ENCODE results near the gene STIM1. TPM values are rescaled to one million over a fixed set of nuclear protein-coding genes. Genes with fewer than 3 reads are reported as not detected.

STIM1 gene
- total and polyA plus RNA-seq, 10 of the 15 experiments (the other 5 are each of a cell fraction or from before 2014, with no cell fraction given), result 8.6 to 57.7 (median 29.3) TPM

DNA sequence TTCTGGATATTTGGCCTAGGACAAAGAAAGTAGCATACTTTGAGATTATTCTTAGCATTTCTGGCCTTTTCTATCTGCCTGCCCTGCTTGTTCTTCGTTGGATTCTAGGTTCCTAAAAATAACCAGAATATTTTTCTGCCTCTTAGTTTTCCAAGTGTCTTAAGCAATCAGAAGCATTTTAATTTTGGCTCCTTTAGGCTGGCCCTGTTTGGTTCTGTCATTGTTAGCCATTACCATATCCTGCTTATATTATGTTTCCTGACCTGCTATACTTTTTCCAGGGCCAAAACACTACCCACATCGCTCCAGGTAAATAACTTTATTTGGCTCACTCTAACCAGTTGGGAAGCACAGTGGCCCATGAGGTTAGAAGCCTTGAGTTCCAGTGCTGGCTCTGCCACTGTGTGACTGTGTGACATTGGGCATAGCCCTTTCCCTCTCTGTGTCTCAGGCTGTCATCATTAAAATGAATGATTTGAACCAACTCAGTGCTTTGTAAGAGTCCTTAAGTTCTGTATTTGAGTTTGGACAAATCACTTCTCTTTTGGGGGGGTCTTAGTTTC lies 91.1 kb downstream of the STIM1 start:
- ChIA-PET CTCF (interaction anchor here (2.2 kb wide), 2 partner anchors 9 to 92 kb away, joined by 8 to 15 read pairs; partner anchors contain the start of gene STIM1), POLR2A (no interaction called here)
- 0 out of 2 replicates have a peak, but pooled peaks cover 2% of the 10 kb centered on the region for H4K20me1 ChIP-seq (ENCODE audit: control insufficient read depth, insufficient read depth)

More for the DNA sequence above, 91.1 kb downstream of the STIM1 start:
- Histone ChIP-seq H3K9me3 (replicated peaks; ENCODE audit: control insufficient read depth, insufficient read depth, low read length) (peaks cover 2% of the 10 kb centered on the region; the same call in 1 of the 3 replicates), H3K4me3 (no peak overlapping the region), H2AFZ (ENCODE audit: control insufficient read depth, low read depth, low read length) (no peak overlapping the region), H3K27ac (ENCODE audit: control insufficient read depth, insufficient read depth) (peak overlapping the region; percentile 51; the same call in 1 of the 2 replicates), H3K79me2 (ENCODE audit: control insufficient read depth, insufficient read depth, low read length) (peaks cover 28% of the 10 kb centered on the region), H3K27me3 (replicated peaks in 1 of 2; ENCODE audit: control insufficient read depth in 2 of 2, insufficient read depth in 2 of 2, low read length in 1 of 2) (no peaks in the 10 kb centered on the region), H3K36me3 (ENCODE audit: control insufficient read depth in 2 of 2, insufficient read depth in 2 of 2, low read length in 1 of 2) (no peaks in the 10 kb centered on the region; a peak in 1 of 4 replicates), H3K9ac (ENCODE audit: control insufficient read depth, insufficient read depth, low read length) (no peak overlapping the region), H3K4me1 (ENCODE audit: control insufficient read depth, insufficient read depth, low read length) (peaks cover 59% of the 10 kb centered on the region), H3K4me2 (ENCODE audit: control insufficient read depth, insufficient read depth) (no peak overlapping the region)
- ChIA-PET RAD21 (ENCODE audit: unreplicated experiment) (interaction anchor here (1.0 to 3.1 kb wide), 6 partner anchors 12 to 105 kb away, joined by 3 to 16 read pairs (median 6); partner anchors contain the start of gene STIM1), SMC1A (ENCODE audit: uncharacterized antibody, unreplicated experiment) (interaction anchor here (0.9 to 6.9 kb wide), 9 partner anchors 19 to 111 kb away, joined by 3 to 41 read pairs (median 4); partner anchors contain the start of gene STIM1)
- ATAC-seq (peak; percentile 13; the same call in 2 of the 3 replicates), FAIRE-seq (no peak), DNase-seq (ENCODE audit: low read depth, low spot score) (no peak)
- intact Hi-C loops (cut with micrococcal nuclease; ENCODE audit: unreplicated experiment), result no loop called here
- TF ChIP-seq HDGF (IDR thresholded peaks at IDR 0.05) (no peak), CEBPB (IDR thresholded peaks at IDR 0.05; ENCODE audit: borderline replicate concordance in 1 of 2, low read depth in 2 of 2, low read length in 2 of 2) (no peak), YY1 (IDR thresholded peaks at IDR 0.05; ENCODE audit: low read depth, low read length) (no peak), RAD51 (IDR thresholded peaks at IDR 0.05) (no peak), JUND (IDR thresholded peaks at IDR 0.05; ENCODE audit: low read depth, low read length) (no peak), ZSCAN29 (IDR thresholded peaks at IDR 0.05) (no peak), SREBF1 (IDR thresholded peaks at IDR 0.05; ENCODE audit: low read length) (no peak), TCF3 (IDR thresholded peaks at IDR 0.05; ENCODE audit: borderline replicate concordance, insufficient read depth, low read depth, low read length) (no peak)
- TF ChIP-seq, protein P1, sequence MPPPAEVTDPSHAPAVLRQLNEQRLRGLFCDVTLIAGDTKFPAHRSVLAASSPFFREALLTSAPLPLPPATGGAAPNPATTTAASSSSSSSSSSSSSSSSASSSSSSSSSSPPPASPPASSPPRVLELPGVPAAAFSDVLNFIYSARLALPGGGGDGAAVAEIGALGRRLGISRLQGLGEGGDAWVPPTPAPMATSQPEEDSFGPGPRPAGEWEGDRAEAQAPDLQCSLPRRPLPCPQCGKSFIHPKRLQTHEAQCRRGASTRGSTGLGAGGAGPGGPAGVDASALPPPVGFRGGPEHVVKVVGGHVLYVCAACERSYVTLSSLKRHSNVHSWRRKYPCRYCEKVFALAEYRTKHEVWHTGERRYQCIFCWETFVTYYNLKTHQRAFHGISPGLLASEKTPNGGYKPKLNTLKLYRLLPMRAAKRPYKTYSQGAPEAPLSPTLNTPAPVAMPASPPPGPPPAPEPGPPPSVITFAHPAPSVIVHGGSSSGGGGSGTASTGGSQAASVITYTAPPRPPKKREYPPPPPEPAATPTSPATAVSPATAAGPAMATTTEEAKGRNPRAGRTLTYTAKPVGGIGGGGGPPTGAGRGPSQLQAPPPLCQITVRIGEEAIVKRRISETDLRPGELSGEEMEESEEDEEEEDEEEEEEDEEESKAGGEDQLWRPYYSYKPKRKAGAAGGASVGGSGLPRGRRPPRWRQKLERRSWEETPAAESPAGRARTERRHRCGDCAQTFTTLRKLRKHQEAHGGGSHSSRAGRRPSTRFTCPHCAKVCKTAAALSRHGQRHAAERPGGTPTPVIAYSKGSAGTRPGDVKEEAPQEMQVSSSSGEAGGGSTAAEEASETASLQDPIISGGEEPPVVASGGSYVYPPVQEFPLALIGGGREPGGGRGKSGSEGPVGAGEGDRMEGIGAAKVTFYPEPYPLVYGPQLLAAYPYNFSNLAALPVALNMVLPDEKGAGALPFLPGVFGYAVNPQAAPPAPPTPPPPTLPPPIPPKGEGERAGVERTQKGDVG (CRISPR knock-in tag; IDR thresholded peaks at IDR 0.05), result no peak
- TF ChIP-seq, protein P2, sequence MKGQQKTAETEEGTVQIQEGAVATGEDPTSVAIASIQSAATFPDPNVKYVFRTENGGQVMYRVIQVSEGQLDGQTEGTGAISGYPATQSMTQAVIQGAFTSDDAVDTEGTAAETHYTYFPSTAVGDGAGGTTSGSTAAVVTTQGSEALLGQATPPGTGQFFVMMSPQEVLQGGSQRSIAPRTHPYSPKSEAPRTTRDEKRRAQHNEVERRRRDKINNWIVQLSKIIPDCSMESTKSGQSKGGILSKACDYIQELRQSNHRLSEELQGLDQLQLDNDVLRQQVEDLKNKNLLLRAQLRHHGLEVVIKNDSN (IDR thresholded peaks at IDR 0.05; ENCODE audit: borderline replicate concordance, extremely low read length, insufficient read depth, low read depth, low read length), result no peak
- TF ChIP-seq, protein P3, sequence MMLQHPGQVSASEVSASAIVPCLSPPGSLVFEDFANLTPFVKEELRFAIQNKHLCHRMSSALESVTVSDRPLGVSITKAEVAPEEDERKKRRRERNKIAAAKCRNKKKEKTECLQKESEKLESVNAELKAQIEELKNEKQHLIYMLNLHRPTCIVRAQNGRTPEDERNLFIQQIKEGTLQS (IDR thresholded peaks at IDR 0.05; ENCODE audit: borderline replicate concordance, extremely low read depth, low read depth, low read length), result no peak
- TF ChIP-seq, protein P4, sequence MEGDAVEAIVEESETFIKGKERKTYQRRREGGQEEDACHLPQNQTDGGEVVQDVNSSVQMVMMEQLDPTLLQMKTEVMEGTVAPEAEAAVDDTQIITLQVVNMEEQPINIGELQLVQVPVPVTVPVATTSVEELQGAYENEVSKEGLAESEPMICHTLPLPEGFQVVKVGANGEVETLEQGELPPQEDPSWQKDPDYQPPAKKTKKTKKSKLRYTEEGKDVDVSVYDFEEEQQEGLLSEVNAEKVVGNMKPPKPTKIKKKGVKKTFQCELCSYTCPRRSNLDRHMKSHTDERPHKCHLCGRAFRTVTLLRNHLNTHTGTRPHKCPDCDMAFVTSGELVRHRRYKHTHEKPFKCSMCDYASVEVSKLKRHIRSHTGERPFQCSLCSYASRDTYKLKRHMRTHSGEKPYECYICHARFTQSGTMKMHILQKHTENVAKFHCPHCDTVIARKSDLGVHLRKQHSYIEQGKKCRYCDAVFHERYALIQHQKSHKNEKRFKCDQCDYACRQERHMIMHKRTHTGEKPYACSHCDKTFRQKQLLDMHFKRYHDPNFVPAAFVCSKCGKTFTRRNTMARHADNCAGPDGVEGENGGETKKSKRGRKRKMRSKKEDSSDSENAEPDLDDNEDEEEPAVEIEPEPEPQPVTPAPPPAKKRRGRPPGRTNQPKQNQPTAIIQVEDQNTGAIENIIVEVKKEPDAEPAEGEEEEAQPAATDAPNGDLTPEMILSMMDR (IDR thresholded peaks at IDR 0.05 in 2 of 3, conservative IDR thresholded peaks at IDR 0.05 in 1 of 3; ENCODE audit: control insufficient read depth in 2 of 3, extremely low read depth in 1 of 3, insufficient read depth in 1 of 3, low read depth in 3 of 3, low read length in 3 of 3), result no peak
- WGBS (ENCODE audit: insufficient coverage, insufficient replicate concordance, low lambda C conversion rate, missing lambda C conversion rate), result 95% methylated on average over 2 of the region's 2 CpGs
- in situ Hi-C loops (cut with MboI), result no loop called here
- BruUV-seq (replicated peaks), result no TSS peak

All from GM12878 (cell line).